Gastroesophageal sphincter (tissue), 3 donors: ENCODE measurements around the gene LAMTOR5.
"Not testable (repeated sequence)": the region's sequence is repeated elsewhere in the genome, so short reads cannot be mapped to it uniquely, and the experiment has no call there.

ENCODE experiments used
- CTCF ChIP-seq, 4 experiments: fragments of 200-600 bp in 2 of 4; fragments of 450-650 bp in 2 of 4; sonication (generic) in 1 of 4; IDR thresholded peaks; one replicate each; pipeline ENCODE4 v1.5.1; 2017 to 2019; ENCODE audit warnings: antibody characterized with exemption in 4 of 4, mild to moderate bottlenecking in 2 of 4, moderate library complexity in 2 of 4
- EP300 ChIP-seq: sonication (generic); formaldehyde crosslinking; IDR thresholded peaks from one replicate; pipeline ENCODE4 v1.6.1; 2017; ENCODE audit warnings: antibody characterized with exemption, mild to moderate bottlenecking

GRCh38 chr1:110413045-110413444, 5.6 kb upstream of the LAMTOR5 start:
- not testable (repeated sequence) for TF ChIP-seq EP300; CTCF (IDR thresholded peaks at IDR 0.05)
